ENCODE measurements around the gene MVB12A.

The MVB12A gene

GRCh38 chr19:17447704-17448130 lies 27.9 kb downstream of the MVB12A start:
- no peak for DNase-seq

- DNase-seq = peak; percentile 35
These were observed 28.5 kb downstream of the MVB12A start, which contains the start of gene TMEM221 for GRCh38 chr19:17448131-17448967. Gene TMEM221 (minus strand): TSS chr19:17448668. CDS start chr19:17448462, 206 bp downstream.

GRCh38 chr19:17450264-17451075 lies 30.6 kb downstream of the MVB12A start:
- no peak for DNase-seq

- DNase-seq = no peak
These were observed 32.0 kb downstream of the MVB12A start for GRCh38 chr19:17451820-17452219.

GRCh38 chr19:17454576-17455071 lies 34.8 kb downstream of the MVB12A start:
- DNase-seq = no peak

- DNase-seq = no peak
These were observed 35.7 kb downstream of the MVB12A start for GRCh38 chr19:17455308-17456123.

- no peak for DNase-seq
These were observed 36.3 kb downstream of the MVB12A start for GRCh38 chr19:17456127-17456526.

GRCh38 chr19:17457616-17458015 lies 37.8 kb downstream of the MVB12A start:
- no peak for DNase-seq

- no peak for DNase-seq
These were observed 39.1 kb downstream of the MVB12A start for GRCh38 chr19:17458970-17459369.

- no peak for DNase-seq
These were observed 40.8 kb downstream of the MVB12A start, which contains the start of gene NXNL1 for GRCh38 chr19:17460372-17461230. Gene NXNL1 (minus strand): TSS chr19:17460926. CDS start chr19:17460869, 57 bp downstream.

- DNase-seq = no peak
These were observed 46.6 kb downstream of the MVB12A start for GRCh38 chr19:17466487-17466850.

- DNase-seq = no peak
These were observed 47.8 kb downstream of the MVB12A start for GRCh38 chr19:17467471-17468301.

- no peak for DNase-seq
These were observed 48.6 kb downstream of the MVB12A start for GRCh38 chr19:17468302-17469091.

GRCh38 chr19:17469092-17469480 lies 49.2 kb downstream of the MVB12A start:
- no peak for DNase-seq

GRCh38 chr19:17469481-17470067 lies 49.7 kb downstream of the MVB12A start:
- DNase-seq = peak; percentile 87

- peak; percentile 84 for DNase-seq
These were observed 50.4 kb downstream of the MVB12A start, which contains the start of gene SLC27A1 for GRCh38 chr19:17470068-17470841. Gene SLC27A1 (plus strand): TSS chr19:17470524. CDS start chr19:17470541, 17 bp downstream.

- no peak for DNase-seq
These were observed 51.7 kb downstream of the MVB12A start for GRCh38 chr19:17471410-17472125.

- no peak for DNase-seq
These were observed 53.2 kb downstream of the MVB12A start for GRCh38 chr19:17473041-17473440.
